ENCODE data around the gene NF1. TPM values are rescaled to one million over a fixed set of nuclear protein-coding genes. Genes with fewer than 3 reads are reported as not detected.

NF1 gene
- total and polyA plus RNA-seq, 2 of the 13 experiments (the other 11 are each of a cell fraction or from before 2014, with no cell fraction given): 21.5 to 26.5 TPM

- TF ChIP-seq AHDC1 (CRISPR knock-in tag; IDR thresholded peaks at IDR 0.05; ENCODE audit: borderline replicate concordance): no peak
- no peak for TF ChIP-seq ZNF280D (CRISPR knock-in tag; IDR thresholded peaks at IDR 0.05)
- no peak for TF ChIP-seq ZMAT5 (CRISPR knock-in tag; IDR thresholded peaks at IDR 0.05; ENCODE audit: borderline replicate concordance, low read depth)
Measured at GRCh38 chr17:31414550-31414918, 319.8 kb downstream of the NF1 start (continued).
